Neural cell (in vitro differentiated cells): Measurements from ENCODE around the gene JOSD1. TPM values are rescaled to one million over a fixed set of nuclear protein-coding genes. Genes with fewer than 3 reads are reported as not detected.

Source experiments
- H2AFZ ChIP-seq: fragments of 200-600, 300-800 bp; sonication (generic), shearing (Covaris generic); 2 replicates; pipeline ENCODE4 v1.6.0; 2014; ENCODE audit warnings: low read depth, mild to moderate bottlenecking, antibody characterized with exemption, low read length, moderate library complexity
- H3F3A ChIP-seq: fragments of 200-600 bp; shearing (Covaris generic); 2 replicates; pipeline ENCODE4 v1.6.1; 2016; ENCODE audit warnings: mild to moderate bottlenecking, moderate library complexity, mixed read lengths, antibody characterized with exemption, low read length; ENCODE audit not compliant: insufficient read depth, poor library complexity, severe bottlenecking
- H3K27ac ChIP-seq: fragments of 200-600, 300-800 bp; sonication (generic), shearing (Covaris generic); 2 replicates; pipeline ENCODE4 v1.5.1; 2014; ENCODE audit warnings: mild to moderate bottlenecking, low read length, moderate library complexity
- H3K27me3 ChIP-seq: fragments of 300-800, 200-600 bp; sonication (generic), shearing (Covaris generic); 2 replicates; pipeline ENCODE4 v1.6.0; 2014; ENCODE audit warnings: mild to moderate bottlenecking, low read depth, low read length, moderate library complexity; ENCODE audit not compliant: insufficient read depth
- H3K36me3 ChIP-seq: fragments of 300-800, 200-600 bp; sonication (generic), shearing (Covaris generic); 2 replicates; pipeline ENCODE4 v1.5.1; 2014; ENCODE audit warnings: mild to moderate bottlenecking, antibody characterized with exemption, low read length, moderate library complexity; ENCODE audit not compliant: insufficient read depth
- H3K4me2 ChIP-seq: fragments of 300-800, 200-600 bp; sonication (generic), shearing (Covaris generic); 2 replicates; pipeline ENCODE4 v1.6.0; 2014; ENCODE audit warnings: mild to moderate bottlenecking, low read length
- H3K4me3 ChIP-seq: fragments of 300-800, 200-600 bp; sonication (generic), shearing (Covaris generic); 2 replicates; pipeline ENCODE4 v1.5.1; 2014; ENCODE audit warnings: mild to moderate bottlenecking, low read length, moderate library complexity
- H3K79me2 ChIP-seq: fragments of 200-600 bp; shearing (Covaris generic); replicated peaks from 2 replicates; pipeline ENCODE4 v1.6.0; 2014; ENCODE audit warnings: mild to moderate bottlenecking, low read length, moderate library complexity; ENCODE audit not compliant: insufficient read depth
- H3K9ac ChIP-seq: fragments of 300-800, 200-600 bp; sonication (generic), shearing (Covaris generic); 2 replicates; pipeline ENCODE4 v1.6.1; 2016; ENCODE audit warnings: mild to moderate bottlenecking, low read length, mixed read lengths
- H3K9me2 ChIP-seq: fragments of 200-600 bp; shearing (Covaris generic); 2 replicates; pipeline ENCODE4 v1.6.1; 2016; ENCODE audit warnings: mild to moderate bottlenecking, low read length, mixed read lengths; ENCODE audit not compliant: insufficient read depth
- H3K9me3 ChIP-seq: fragments of 200-600, 300-800 bp; sonication (generic), shearing (Covaris generic); 2 replicates; pipeline ENCODE4 v1.6.1; 2016; ENCODE audit warnings: mild to moderate bottlenecking, mixed run types, low read length, moderate library complexity, mixed read lengths
- H4K20me1 ChIP-seq: fragments of 200-600 bp; shearing (Covaris generic); 2 replicates; pipeline ENCODE4 v1.6.1; 2016; ENCODE audit warnings: mild to moderate bottlenecking, mixed run types; ENCODE audit not compliant: insufficient read depth
- CTCF ChIP-seq: fragments of 450-650 bp; IDR thresholded peaks from 2 replicates; pipeline ENCODE4 v1.5.1; 2014; ENCODE audit warnings: antibody characterized with exemption, mild to moderate bottlenecking, moderate library complexity; ENCODE audit not compliant: poor library complexity, severe bottlenecking
- EP300 ChIP-seq: fragments of 450-650 bp; conservative IDR thresholded peaks from 2 replicates; pipeline ENCODE4 v1.6.1; 2014; ENCODE audit warnings: antibody characterized with exemption, mild to moderate bottlenecking, moderate library complexity; ENCODE audit not compliant: poor library complexity, severe bottlenecking
- EZH2 ChIP-seq: fragments of 200-600, 300-800 bp; shearing (Covaris generic), sonication (generic); IDR thresholded peaks from 2 replicates; pipeline ENCODE4 v1.6.1; 2014; ENCODE audit warnings: antibody characterized with exemption, low read length, borderline replicate concordance, mild to moderate bottlenecking; ENCODE audit not compliant: insufficient read depth, poor library complexity, severe bottlenecking
- MXI1 ChIP-seq: fragments of 450-650 bp; conservative IDR thresholded peaks from 2 replicates; pipeline ENCODE4 v1.6.1; 2014; ENCODE audit warnings: antibody characterized with exemption, mild to moderate bottlenecking; ENCODE audit not compliant: poor library complexity, severe bottlenecking
- RAD21 ChIP-seq: fragments of 450-650 bp; conservative IDR thresholded peaks from 2 replicates; pipeline ENCODE4 v1.6.1; 2014; ENCODE audit warnings: antibody characterized with exemption, mild to moderate bottlenecking, moderate library complexity
- REST ChIP-seq: IDR thresholded peaks from 2 replicates; pipeline ENCODE4 v1.6.1; 2012; ENCODE audit warnings: borderline replicate concordance
- SMC3 ChIP-seq: fragments of 450-650 bp; conservative IDR thresholded peaks from 2 replicates; pipeline ENCODE4 v1.6.1; 2014; ENCODE audit warnings: antibody characterized with exemption, mild to moderate bottlenecking, moderate library complexity; ENCODE audit not compliant: poor library complexity
- TAF1 ChIP-seq: IDR thresholded peaks from 2 replicates; pipeline ENCODE4 v1.6.1; 2012; ENCODE audit warnings: low read depth
- polyA plus RNA-seq: library from polyadenylated mRNA; depleted of rRNA; stranded (reverse); fragments of >200 nt; gene quantifications from 2 replicates; pipeline ENCODE4 v1.2.3, GENCODE V29; 2014

Gene JOSD1
- polyA plus RNA-seq, 1 donor from 2014 or later: 71.3 TPM

GRCh38 chr22:38739300-38740055, 38.7 kb upstream of the JOSD1 start:
- Histone ChIP-seq H3K27ac (no peak overlapping the region), H3K36me3 (peaks cover 16% of the 10 kb centered on the region), H3K4me3 (no peak overlapping the region), H3K9me2 (no peaks in the 10 kb centered on the region), H3K9ac (no peak overlapping the region), H3K27me3 (no peaks in the 10 kb centered on the region), H3F3A (no peaks in the 10 kb centered on the region), H3K4me2 (no peak overlapping the region), H2AFZ (no peak overlapping the region), H3K9me3 (no peaks in the 10 kb centered on the region), H3K79me2 (no peaks in the 10 kb centered on the region), H4K20me1 (no peaks in the 10 kb centered on the region)
- no peak for TF ChIP-seq MXI1
- TF ChIP-seq SMC3: no peak
- TF ChIP-seq RAD21: no peak
- TF ChIP-seq EZH2: no peak
- no peak for TF ChIP-seq CTCF
- TF ChIP-seq TAF1: no peak
- TF ChIP-seq EP300: no peak
- TF ChIP-seq REST: no peak

GRCh38 chr22:38738475-38739070, 37.8 kb upstream of the JOSD1 start:
- H3K9me3 ChIP-seq: no peaks in the 10 kb centered on the region
- no peak overlapping the region for H3K4me2 ChIP-seq
- no peaks in the 10 kb centered on the region for H3F3A ChIP-seq
- no peak overlapping the region for H3K4me3 ChIP-seq
- no peaks in the 10 kb centered on the region for H3K79me2 ChIP-seq
- no peaks in the 10 kb centered on the region for H4K20me1 ChIP-seq
- H3K36me3 ChIP-seq: peaks cover 16% of the 10 kb centered on the region
- H3K9me2 ChIP-seq: no peaks in the 10 kb centered on the region
- H2AFZ ChIP-seq: no peak overlapping the region
- H3K27ac ChIP-seq: no peak overlapping the region
- H3K27me3 ChIP-seq: no peaks in the 10 kb centered on the region
- no peak overlapping the region for H3K9ac ChIP-seq
- TF ChIP-seq RAD21: no peak
- no peak for TF ChIP-seq REST
- TF ChIP-seq MXI1: no peak
- TF ChIP-seq CTCF: no peak
- TF ChIP-seq EP300: no peak
- no peak for TF ChIP-seq EZH2
- no peak for TF ChIP-seq TAF1
